Fibroblast of the aortic adventitia (primary cell): Measurements from ENCODE around the gene KCNQ1. TPM values are rescaled to one million over a fixed set of nuclear protein-coding genes. Genes with fewer than 3 reads are reported as not detected.

Experiments used
- DNase-seq: peaks from one replicate; pipeline ENCODE4 v3.0.0-alpha.2; 2010; ENCODE audit warnings: low read depth
- H3K4me3 ChIP-seq: 2 replicates; pipeline ENCODE4 v1.5.1; 2011; ENCODE audit warnings: low read depth, mild to moderate bottlenecking, control low read depth, low read length, moderate library complexity
- total RNA-seq: library from RNA; depleted of rRNA; stranded (reverse); fragments of >200 nt; gene quantifications from 2 replicates; pipeline ENCODE4 v1.2.3, GENCODE V29; 2012; ENCODE audit warnings: low replicate concordance
- TF ChIP-seq, protein P1 (sequence below): IDR thresholded peaks from 2 replicates; pipeline ENCODE4 v1.5.1; 2011; ENCODE audit warnings: mild to moderate bottlenecking, low read length, control low read depth, inconsistent platforms; ENCODE audit not compliant: insufficient read depth

The KCNQ1 gene
- total RNA-seq, 1 donor: not detected

- no peak overlapping the region for H3K4me3 ChIP-seq
- TF ChIP-seq, protein P1, sequence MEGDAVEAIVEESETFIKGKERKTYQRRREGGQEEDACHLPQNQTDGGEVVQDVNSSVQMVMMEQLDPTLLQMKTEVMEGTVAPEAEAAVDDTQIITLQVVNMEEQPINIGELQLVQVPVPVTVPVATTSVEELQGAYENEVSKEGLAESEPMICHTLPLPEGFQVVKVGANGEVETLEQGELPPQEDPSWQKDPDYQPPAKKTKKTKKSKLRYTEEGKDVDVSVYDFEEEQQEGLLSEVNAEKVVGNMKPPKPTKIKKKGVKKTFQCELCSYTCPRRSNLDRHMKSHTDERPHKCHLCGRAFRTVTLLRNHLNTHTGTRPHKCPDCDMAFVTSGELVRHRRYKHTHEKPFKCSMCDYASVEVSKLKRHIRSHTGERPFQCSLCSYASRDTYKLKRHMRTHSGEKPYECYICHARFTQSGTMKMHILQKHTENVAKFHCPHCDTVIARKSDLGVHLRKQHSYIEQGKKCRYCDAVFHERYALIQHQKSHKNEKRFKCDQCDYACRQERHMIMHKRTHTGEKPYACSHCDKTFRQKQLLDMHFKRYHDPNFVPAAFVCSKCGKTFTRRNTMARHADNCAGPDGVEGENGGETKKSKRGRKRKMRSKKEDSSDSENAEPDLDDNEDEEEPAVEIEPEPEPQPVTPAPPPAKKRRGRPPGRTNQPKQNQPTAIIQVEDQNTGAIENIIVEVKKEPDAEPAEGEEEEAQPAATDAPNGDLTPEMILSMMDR: no peak
- no peak for DNase-seq
Measured at GRCh38 chr11:2770761-2771301, 326.0 kb downstream of the KCNQ1 start.

DNA sequence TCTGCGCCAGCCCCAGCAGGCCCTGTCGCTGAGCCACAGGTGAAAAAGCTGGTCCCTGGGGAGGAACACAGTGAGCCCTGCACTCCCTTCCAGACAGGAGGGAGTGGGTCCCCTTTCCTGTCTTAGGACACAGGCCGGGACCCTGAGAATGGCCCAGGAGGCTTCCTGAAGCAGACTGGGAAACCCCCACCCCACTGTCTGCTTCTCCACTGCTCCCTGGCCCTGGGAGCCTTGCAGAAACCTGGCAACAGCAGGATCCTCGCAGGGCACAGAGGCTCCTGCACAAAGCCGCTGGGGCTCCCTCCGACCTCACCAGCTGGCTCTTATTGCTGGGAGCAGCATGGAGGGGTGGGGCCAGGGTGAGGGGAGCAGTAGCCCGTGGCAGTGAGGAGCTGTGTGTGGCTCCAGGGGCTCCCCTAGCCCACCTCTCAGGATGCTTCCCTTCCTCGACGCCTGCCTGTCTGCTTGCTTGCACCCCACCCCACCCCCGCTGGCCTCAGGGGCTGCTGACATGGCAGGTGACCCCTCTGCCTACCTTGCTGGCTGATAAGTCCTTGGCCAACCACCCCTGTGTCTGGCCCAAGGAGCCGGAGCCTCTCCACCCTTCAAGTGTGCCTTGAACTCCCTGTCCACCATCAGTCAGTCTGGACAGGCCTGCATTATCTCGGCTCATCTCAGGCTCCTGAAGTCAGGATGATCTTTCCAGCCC lies 327.1 kb downstream of the KCNQ1 start:
- H3K4me3 ChIP-seq: no peak overlapping the region
- no peak for DNase-seq
- TF ChIP-seq, protein P1: no peak

DNA sequence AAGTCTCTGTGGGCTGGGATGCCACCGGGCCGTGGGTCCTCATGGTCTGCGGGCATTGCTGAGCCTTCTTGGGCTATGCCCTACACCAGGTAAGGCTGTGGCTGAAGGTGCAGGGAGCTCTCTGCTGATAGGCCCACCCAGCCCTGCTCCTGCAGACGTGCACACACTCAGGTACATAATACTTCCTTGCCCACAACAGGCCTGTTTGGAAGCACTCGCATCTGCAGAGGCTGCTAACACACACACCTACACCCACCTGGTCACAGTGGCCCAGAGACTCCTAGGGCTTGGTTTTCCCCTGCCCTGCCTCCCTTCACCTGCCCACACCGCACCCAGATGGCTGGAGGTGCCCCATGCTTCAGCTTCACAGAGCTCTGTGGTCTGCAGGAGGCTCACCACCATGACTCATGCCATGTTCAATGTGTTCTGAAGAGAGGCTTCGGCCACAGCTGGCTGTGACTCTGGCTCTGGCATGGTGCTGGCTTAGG lies 327.8 kb downstream of the KCNQ1 start:
- no peak overlapping the region for H3K4me3 ChIP-seq
- TF ChIP-seq, protein P1: no peak
- no peak for DNase-seq

- DNase-seq: no peak
- TF ChIP-seq, protein P1: no peak
- H3K4me3 ChIP-seq: no peak overlapping the region
Measured at GRCh38 chr11:2774173-2775082, 329.6 kb downstream of the KCNQ1 start.

GRCh38 chr11:2775083-2775625 lies 330.3 kb downstream of the KCNQ1 start:
- no peak for DNase-seq
- TF ChIP-seq, protein P1: no peak
- H3K4me3 ChIP-seq: no peak overlapping the region

GRCh38 chr11:2775626-2776350 lies 331.0 kb downstream of the KCNQ1 start:
- TF ChIP-seq, protein P1: no peak
- H3K4me3 ChIP-seq: no peak overlapping the region
- no peak for DNase-seq
